H1 (cell line): ENCODE results near the gene BPGM. TPM values are rescaled to one million over a fixed set of nuclear protein-coding genes. Genes with fewer than 3 reads are reported as not detected.

Source experiments
- CTCF ChIA-PET: fragments of 300-600 bp; sonication (Branson Sonifier 250); formaldehyde crosslinking; loops from one replicate; lab custom pipeline; 2021; ENCODE audit not compliant: partially characterized antibody; lab: Charles Lee
- POLR2A ChIA-PET: fragments of 300-600 bp; sonication (Branson Sonifier 250); formaldehyde crosslinking; loops from one replicate; lab custom pipeline; 2021; ENCODE audit warnings: inconsistent platforms; ENCODE audit not compliant: partially characterized antibody; lab: Charles Lee
- DNase-seq, 2 experiments: peaks; one replicate each; pipeline versions ENCODE4 v3.0.0 to v3.0.0-alpha.2; 2010 to 2022; ENCODE audit warnings: low spot score in 2 of 2, low read depth in 1 of 2, mixed read lengths in 1 of 2
- FAIRE-seq: peaks from 2 replicates; lab custom pipeline; 2011; peaks lifted over from hg19 to GRCh38; lab: Jason Lieb, UNC
- H2AFZ ChIP-seq: 2 replicates; pipeline ENCODE4 v1.8.1; 2012; ENCODE audit warnings: low read length, inconsistent platforms
- H2AK5ac ChIP-seq: 2 replicates; pipeline ENCODE4 v1.6.1; 2013; ENCODE audit warnings: low read depth, low read length
- H2BK120ac ChIP-seq: replicated peaks from 2 replicates; pipeline ENCODE3; 2013; ENCODE audit warnings: low read depth, low read length, inconsistent platforms
- H2BK12ac ChIP-seq: 2 replicates; pipeline ENCODE4 v1.6.1; 2013; ENCODE audit warnings: low read depth, low read length
- H2BK15ac ChIP-seq: 2 replicates; pipeline ENCODE4 v1.6.1; 2013; ENCODE audit warnings: low read length
- H2BK20ac ChIP-seq: 2 replicates; pipeline ENCODE4 v1.6.1; 2013; ENCODE audit warnings: low read length
- H2BK5ac ChIP-seq: 2 replicates; pipeline ENCODE4 v1.6.1; 2013; ENCODE audit warnings: low read depth, low read length
- H3K14ac ChIP-seq: 2 replicates; pipeline ENCODE4 v1.6.1; 2013; ENCODE audit warnings: inconsistent platforms; ENCODE audit not compliant: insufficient read length
- H3K18ac ChIP-seq: 2 replicates; pipeline ENCODE4 v1.6.1; 2013; ENCODE audit warnings: low read length; ENCODE audit errors: extremely low read depth
- H3K23ac ChIP-seq: 2 replicates; pipeline ENCODE4 v1.6.1; 2013; ENCODE audit warnings: inconsistent platforms; ENCODE audit not compliant: insufficient read length
- H3K23me2 ChIP-seq: 2 replicates; pipeline ENCODE4 v1.6.1; 2013; ENCODE audit warnings: low read depth, low read length
- H3K27ac ChIP-seq: 2 replicates; pipeline ENCODE4 v1.6.1; 2011; ENCODE audit warnings: low read depth, low read length, inconsistent platforms
- H3K27me3 ChIP-seq, 4 experiments: replicated peaks in 1 of 4; 1 replicate in 1 of 4; 2 replicates in 3 of 4; pipeline versions ENCODE4 v1.6.1 to v1.8.1; 2011 to 2013; ENCODE audit warnings: low read length in 3 of 4, mild to moderate bottlenecking in 3 of 4, inconsistent platforms in 2 of 4, mixed read lengths in 2 of 4, moderate library complexity in 1 of 4; ENCODE audit not compliant: control insufficient read depth in 3 of 4, insufficient read depth in 3 of 4; ENCODE audit errors: extremely low read depth in 1 of 4
- H3K36me3 ChIP-seq, 4 experiments: 2 replicates each; pipeline versions ENCODE4 v1.6.1 to v1.8.1; 2011 to 2013; ENCODE audit warnings: mild to moderate bottlenecking in 4 of 4, low read length in 3 of 4, moderate library complexity in 2 of 4, control low read depth in 1 of 4, inconsistent platforms in 1 of 4; ENCODE audit not compliant: insufficient read depth in 4 of 4, control insufficient read depth in 2 of 4
- H3K4ac ChIP-seq: replicated peaks from 2 replicates; pipeline ENCODE3; 2013; ENCODE audit warnings: low read length, low read depth, mixed read lengths, inconsistent platforms; ENCODE audit not compliant: insufficient read length
- H3K4me1 ChIP-seq, 4 experiments: replicated peaks in 1 of 4; 1 replicate in 1 of 4; 2 replicates in 3 of 4; pipeline versions ENCODE4 v1.6.1 to v1.8.1; 2011 to 2013; ENCODE audit warnings: low read length in 3 of 4, inconsistent platforms in 2 of 4, mixed read lengths in 1 of 4; ENCODE audit not compliant: insufficient read depth in 4 of 4, control insufficient read depth in 3 of 4
- H3K4me2 ChIP-seq, 2 experiments: 2 replicates each; pipeline versions ENCODE4 v1.6.1 to v1.8.1; 2011 to 2013; ENCODE audit warnings: low read depth in 2 of 2, low read length in 2 of 2, control low read depth in 1 of 2, inconsistent platforms in 1 of 2, mild to moderate bottlenecking in 1 of 2; ENCODE audit not compliant: insufficient read depth in 1 of 2
- H3K4me3 ChIP-seq, 4 experiments: fragments of 200-600, 300-600 bp in 1 of 4; sonication (generic), shearing (Covaris generic), sonication (Bioruptor Twin) in 1 of 4; 2 replicates each; pipeline versions ENCODE4 v1.5.1 to v1.8.1; 2011 to 2016; ENCODE audit warnings: low read length in 4 of 4, low read depth in 3 of 4, control low read depth in 2 of 4, inconsistent platforms in 2 of 4, mild to moderate bottlenecking in 2 of 4, mixed read lengths in 1 of 4, moderate library complexity in 1 of 4; ENCODE audit not compliant: insufficient read depth in 2 of 4; ENCODE audit errors: extremely low read depth in 1 of 4
- H3K56ac ChIP-seq: replicated peaks from 2 replicates; pipeline ENCODE3; 2013; ENCODE audit warnings: low read depth, mild to moderate bottlenecking, mixed read lengths, low read length, inconsistent platforms; ENCODE audit not compliant: insufficient read length
- H3K79me1 ChIP-seq: 2 replicates; pipeline ENCODE4 v1.6.1; 2013; ENCODE audit warnings: low read depth, low read length, control low read depth
- H3K79me2 ChIP-seq, 2 experiments: 2 replicates each; pipeline versions ENCODE4 v1.6.1 to v1.8.1; 2012 to 2013; ENCODE audit warnings: low read length in 2 of 2, mild to moderate bottlenecking in 2 of 2, inconsistent platforms in 1 of 2; ENCODE audit not compliant: insufficient read depth in 2 of 2, control insufficient read depth in 1 of 2
- H3K9ac ChIP-seq, 4 experiments: replicated peaks in 1 of 4; 1 replicate in 1 of 4; 2 replicates in 3 of 4; pipeline versions ENCODE4 v1.6.1 to v1.8.1; 2011 to 2013; ENCODE audit warnings: low read depth in 3 of 4, low read length in 3 of 4, control low read depth in 2 of 4, mild to moderate bottlenecking in 2 of 4, moderate library complexity in 2 of 4, inconsistent platforms in 1 of 4; ENCODE audit errors: extremely low read depth in 1 of 4
- H3K9me3 ChIP-seq, 2 experiments: 2 replicates each; pipeline versions ENCODE4 v1.6.1 to v1.8.1; 2012 to 2013; ENCODE audit warnings: mild to moderate bottlenecking in 2 of 2, moderate library complexity in 2 of 2, control low read depth in 1 of 2, inconsistent platforms in 1 of 2, low read depth in 1 of 2, low read length in 1 of 2, mixed read lengths in 1 of 2; ENCODE audit not compliant: insufficient read depth in 2 of 2
- H4K20me1 ChIP-seq, 2 experiments: replicated peaks in 1 of 2; 2 replicates each; pipeline versions ENCODE3 to v1.8.1; 2011 to 2013; ENCODE audit warnings: inconsistent platforms in 2 of 2, low read length in 2 of 2, mild to moderate bottlenecking in 1 of 2; ENCODE audit not compliant: insufficient read depth in 2 of 2, control insufficient read depth in 1 of 2
- H4K5ac ChIP-seq: 2 replicates; pipeline ENCODE4 v1.6.1; 2013; ENCODE audit warnings: low read length, low read depth, mixed read lengths, inconsistent platforms; ENCODE audit not compliant: insufficient read length
- H4K8ac ChIP-seq: 2 replicates; pipeline ENCODE4 v1.8.0; 2013; ENCODE audit warnings: mild to moderate bottlenecking, moderate library complexity, low read length, inconsistent platforms; ENCODE audit not compliant: insufficient read depth; ENCODE audit errors: extremely low read depth
- H4K91ac ChIP-seq: replicated peaks from 2 replicates; pipeline ENCODE3; 2013; ENCODE audit warnings: low read length, mixed read lengths, inconsistent platforms; ENCODE audit not compliant: insufficient read length
- CTCF ChIP-seq, 3 experiments: IDR thresholded peaks; 1 replicate in 2 of 3; 2 replicates in 1 of 3; pipeline versions ENCODE4 v1.5.1 to v1.6.1; 2011; ENCODE audit warnings: low read length in 3 of 3, mild to moderate bottlenecking in 3 of 3, inconsistent platforms in 2 of 3, low read depth in 1 of 3, moderate library complexity in 1 of 3; ENCODE audit not compliant: insufficient read depth in 1 of 3; ENCODE audit errors: control extremely low read depth in 1 of 3
- MAX ChIP-seq: IDR thresholded peaks from 2 replicates; pipeline ENCODE4 v1.6.1; 2012; ENCODE audit warnings: inconsistent platforms
- RAD21 ChIP-seq, 2 experiments: IDR thresholded peaks in 1 of 2; conservative IDR thresholded peaks in 1 of 2; 2 replicates each; pipeline ENCODE4 v1.6.1; 2011; ENCODE audit warnings: low read depth in 2 of 2, low read length in 2 of 2, improper control_type of control experiment in 1 of 2, inconsistent platforms in 1 of 2, mild to moderate bottlenecking in 1 of 2, moderate library complexity in 1 of 2
- RFX5 ChIP-seq: IDR thresholded peaks from 2 replicates; pipeline ENCODE4 v1.6.1; 2011; ENCODE audit warnings: low read depth, low read length, improper control_type of control experiment, borderline replicate concordance
- WGBS, 2 experiments: shearing (Covaris generic) in 1 of 2; methylation state at CpG; one replicate each; pipeline versions ENCODE4 v1.1.6 to v1.1.7; 2013 to 2015; ENCODE audit warnings: low lambda C conversion rate in 2 of 2, mixed read lengths in 2 of 2, inconsistent platforms in 1 of 2, low coverage in 1 of 2, missing lambda C conversion rate in 1 of 2; ENCODE audit not compliant: insufficient replicate concordance in 2 of 2, insufficient coverage in 1 of 2, insufficient read length in 1 of 2; ENCODE audit errors: extremely low coverage in 1 of 2, missing lambda C conversion rate in 1 of 2; 5-methylcytosine and 5-hydroxymethylcytosine counted together
- polyA plus RNA-seq, 7 experiments: library from polyadenylated mRNA; depleted of rRNA in 3 of 7; stranded (reverse) in 5 of 7; unstranded in 2 of 7; fragments of >200 nt in 5 of 7; fragments of 200-250 nt in 2 of 7; gene quantifications; 1 replicate in 5 of 7; 2 replicates in 1 of 7; 4 replicates in 1 of 7; pipeline versions ENCODE4 v1.2.1 to v1.2.3, GENCODE V29; 2011 to 2013; ENCODE audit warnings: missing spikeins in 2 of 7, mixed read lengths in 2 of 7
- total RNA-seq: library from RNA; stranded (reverse); fragmentation: NEBNext Ultra II Directional; extraction: Animal tissue kit (Norgen Biotek cat#: 25700); gene quantifications from 2 replicates; pipeline ENCODE4 v1.2.1, GENCODE V29; 2021

The BPGM gene
- total and polyA plus RNA-seq, 2 of the 8 experiments (the other 6 are each of a cell fraction or from before 2014, with no cell fraction given): 9.7 to 15.3 TPM

- Histone ChIP-seq H2BK12ac (no peak overlapping the region), H3K23ac (no peak overlapping the region), H2BK5ac (no peak overlapping the region), H3K27me3 (peaks cover 0 to 2% (median under 1%) of the 10 kb centered on the region in 4 experiments; a peak in 1 of 7 replicates), H4K20me1 (no peaks in the 10 kb centered on the region), H3K4me1 (no peaks in the 10 kb centered on the region), H2BK20ac (no peak overlapping the region), H3K23me2 (no peaks in the 10 kb centered on the region), H3K9me3 (no peaks in the 10 kb centered on the region), H3K4me3 (no peak overlapping the region), H3K79me1 (no peaks in the 10 kb centered on the region), H3K18ac (no peak overlapping the region), H4K91ac (no peak overlapping the region), H3K14ac (no peak overlapping the region), H4K8ac (no peak overlapping the region), H2BK120ac (no peak overlapping the region), H3K4me2 (no peak overlapping the region), H3K4ac (no peak overlapping the region), H3K79me2 (no peaks in the 10 kb centered on the region), H2AK5ac (no peak overlapping the region), H2BK15ac (no peak overlapping the region), H2AFZ (no peak overlapping the region), H3K27ac (no peak overlapping the region), H3K9ac (no peak overlapping the region), H3K36me3 (no peaks in the 10 kb centered on the region), H4K5ac (no peak overlapping the region), H3K56ac (no peak overlapping the region)
- ChIA-PET CTCF (interaction anchor here (0.8 to 17.5 kb wide), 54 partner anchors 9 to 385 kb away, joined by 3 to 249 read pairs (median 5); no protein-coding TSS in a partner anchor), POLR2A (interaction anchor here (0.9 to 1.0 kb wide), 2 partner anchors 78 to 262 kb away, joined by 3 to 5 read pairs; partner anchors contain the start of gene BPGM)
- TF ChIP-seq RFX5 (no peak), RAD21 (IDR thresholded peaks at IDR 0.05 in 1 of 2, conservative IDR thresholded peaks at IDR 0.05 in 1 of 2; ENCODE audit: low read depth in 2 of 2, low read length in 2 of 2) (peak; percentile 82 to 83), MAX (0 out of 2 replicates have a peak, but pooled peaks have one; percentile 33), CTCF (IDR thresholded peaks at IDR 0.05; ENCODE audit: control extremely low read depth in 1 of 3, insufficient read depth in 1 of 3, low read depth in 1 of 3, low read length in 3 of 3) (peak; percentile 36 to 85 (median 75))
- 38% methylated on average over 2 of the region's 2 CpGs; no CpG with 5 or more reads in 1 of the 2 experiments for WGBS, 2 experiments
- DNase-seq (peak; percentile 47 to 64), FAIRE-seq (peak; percentile 72)
Observed at GRCh38 chr7:134724606-134725005, 78.0 kb downstream of the BPGM start.
